GM12878 (cell line): Measurements from ENCODE around the gene FNDC8. TPM values are rescaled to one million over a fixed set of nuclear protein-coding genes. Genes with fewer than 3 reads are reported as not detected.

Experiments
- ATAC-seq: fragments of 200-7000 bp; cut with Tn5 transposase; 3 replicates; pipeline ENCODE4 v1.9.1; 2020; ENCODE audit warnings: mild to moderate bottlenecking, moderate library complexity
- BruUV-seq: library from RNA; stranded (reverse); fragments of 400-500 nt; replicated peaks from 2 replicates; lab custom pipeline; 2021; lab: Mats Ljungman, UMichigan
- CTCF ChIA-PET: fragments of 300-600 bp; sonication (Branson Sonifier 250); formaldehyde crosslinking; extraction: SDS; loops from one replicate; lab custom pipeline; 2021; ENCODE audit warnings: inconsistent platforms; lab: Yijun Ruan, JAX
- POLR2A ChIA-PET: fragments of 350-600 bp; formaldehyde crosslinking; extraction: SDS; loops from one replicate; lab custom pipeline; 2021; ENCODE audit warnings: inconsistent platforms; lab: Charles Lee
- RAD21 ChIA-PET: fragments of 300-600 bp; sonication (Branson Sonifier 250); formaldehyde crosslinking; loops from one replicate; lab custom pipeline; 2023; ENCODE audit warnings: antibody characterized with exemption; ENCODE audit not compliant: unreplicated experiment; lab: Charles Lee
- SMC1A ChIA-PET: fragments of 300-600 bp; sonication (Branson Sonifier 250); formaldehyde crosslinking; loops from one replicate; lab custom pipeline; 2023; ENCODE audit not compliant: unreplicated experiment, uncharacterized antibody; lab: Charles Lee
- DNase-seq: peaks from one replicate; pipeline ENCODE4 v3.0.0-alpha.2; 2011; ENCODE audit warnings: low read depth, low spot score
- FAIRE-seq: peaks from 3 replicates; lab custom pipeline; 2011; peaks lifted over from hg19 to GRCh38; lab: Jason Lieb, UNC
- H2AFZ ChIP-seq: 2 replicates; pipeline ENCODE4 v1.6.0; 2011; ENCODE audit warnings: low read depth, low read length, control low read depth; ENCODE audit not compliant: control insufficient read depth
- H3K27ac ChIP-seq: 2 replicates; pipeline ENCODE4 v1.5.1; 2011; ENCODE audit warnings: control low read depth; ENCODE audit not compliant: control insufficient read depth, insufficient read depth
- H3K27me3 ChIP-seq, 2 experiments: replicated peaks in 1 of 2; 2 replicates each; pipeline versions ENCODE4 v1.6.0 to v1.6.1; 2011; ENCODE audit warnings: low read length in 1 of 2; ENCODE audit not compliant: control insufficient read depth in 2 of 2, insufficient read depth in 2 of 2
- H3K36me3 ChIP-seq, 2 experiments: 2 replicates each; pipeline ENCODE4 v1.5.1; 2011; ENCODE audit warnings: low read length in 1 of 2; ENCODE audit not compliant: control insufficient read depth in 2 of 2, insufficient read depth in 2 of 2
- H3K4me1 ChIP-seq: 2 replicates; pipeline ENCODE4 v1.6.1; 2011; ENCODE audit warnings: mild to moderate bottlenecking, low read length, moderate library complexity, mixed read lengths; ENCODE audit not compliant: control insufficient read depth, insufficient read depth
- H3K4me2 ChIP-seq: 2 replicates; pipeline ENCODE4 v1.6.0; 2011; ENCODE audit warnings: control low read depth; ENCODE audit not compliant: control insufficient read depth, insufficient read depth
- H3K4me3 ChIP-seq: fragments of 200-600 bp; sonication (generic); 2 replicates; pipeline ENCODE4 v1.5.1; 2016
- H3K79me2 ChIP-seq: 2 replicates; pipeline ENCODE4 v1.6.0; 2011; ENCODE audit warnings: low read length; ENCODE audit not compliant: control insufficient read depth, insufficient read depth
- H3K9ac ChIP-seq: 2 replicates; pipeline ENCODE4 v1.8.0; 2011; ENCODE audit warnings: low read length, control low read depth, mixed read lengths; ENCODE audit not compliant: control insufficient read depth, insufficient read depth
- H3K9me3 ChIP-seq: replicated peaks from 3 replicates; pipeline ENCODE4 v1.5.1; 2011; ENCODE audit warnings: mild to moderate bottlenecking, low read length; ENCODE audit not compliant: control insufficient read depth, insufficient read depth
- H4K20me1 ChIP-seq: 2 replicates; pipeline ENCODE4 v1.6.0; 2011; ENCODE audit not compliant: control insufficient read depth, insufficient read depth
- CREB1 ChIP-seq: IDR thresholded peaks from 2 replicates; pipeline ENCODE4 v1.6.1; 2012; ENCODE audit warnings: low read depth, mild to moderate bottlenecking, inconsistent platforms
- EED ChIP-seq: sonication (generic); IDR thresholded peaks from 2 replicates; pipeline ENCODE4 v1.6.1; 2016; ENCODE audit warnings: antibody characterized with exemption, low read depth
- IRF3 ChIP-seq: fragments of 450-650 bp; IDR thresholded peaks from 2 replicates; pipeline ENCODE4 v1.6.1; 2014; ENCODE audit warnings: mild to moderate bottlenecking
- JUNB ChIP-seq: IDR thresholded peaks from 2 replicates; pipeline ENCODE4 v1.6.1; 2016; ENCODE audit warnings: antibody characterized with exemption, mild to moderate bottlenecking
- MTA2 ChIP-seq: fragments of 450-650 bp; IDR thresholded peaks from 2 replicates; pipeline ENCODE4 v1.6.1; 2016; ENCODE audit warnings: low read depth, mild to moderate bottlenecking, moderate library complexity
- SIN3A ChIP-seq: IDR thresholded peaks from 2 replicates; pipeline ENCODE4 v1.6.1; 2012; ENCODE audit warnings: low read depth, low read length, improper control_type of control experiment
- SMAD1 ChIP-seq: fragments of 450-650 bp; IDR thresholded peaks from 2 replicates; pipeline ENCODE4 v1.6.1; 2018; ENCODE audit warnings: mild to moderate bottlenecking, low read depth; ENCODE audit not compliant: partially characterized antibody
- SMARCA5 ChIP-seq: fragments of 450-650 bp; IDR thresholded peaks from 2 replicates; pipeline ENCODE4 v1.6.1; 2017; ENCODE audit warnings: mild to moderate bottlenecking
- WGBS: methylation state at CpG from one replicate; pipeline ENCODE4 v1.1.6; 2016; ENCODE audit warnings: low lambda C conversion rate; ENCODE audit not compliant: insufficient replicate concordance, insufficient coverage; ENCODE audit errors: missing lambda C conversion rate; 5-methylcytosine and 5-hydroxymethylcytosine counted together
- in situ Hi-C: fragments of 300-500 bp; cut with MboI; formaldehyde crosslinking; loops from 9 replicates; pipeline ENCODE4 v1.14.3; 2018; ENCODE audit warnings: mixed read lengths
- intact Hi-C: fragments of 100-400 bp; cut with micrococcal nuclease; formaldehyde crosslinking; loops from one replicate; pipeline ENCODE4 v1.14.2; 2022; ENCODE audit not compliant: unreplicated experiment
- polyA plus RNA-seq, 11 experiments: library from polyadenylated mRNA; depleted of rRNA in 4 of 11; unstranded in 6 of 11; stranded (reverse) in 5 of 11; fragments of >200 nt; fragmentation: Nextera tagmentation in 4 of 11; fragmentation: Illumina TruSeq in 1 of 11; extraction: Ambion mirVana in 4 of 11; extraction: Trizol in 1 of 11; gene quantifications; 1 replicate in 1 of 11; 2 replicates in 10 of 11; pipeline versions ENCODE4 v1.2.1 to v1.2.3, GENCODE V29; 2011 to 2016; ENCODE audit warnings: inconsistent platforms in 2 of 11, missing spikeins in 2 of 11, low read depth in 1 of 11
- total RNA-seq, 4 experiments: library from RNA; depleted of rRNA in 3 of 4; stranded (reverse); fragments of >200 nt in 3 of 4; fragmentation: Illumina TruSeq in 1 of 4; extraction: Trizol in 1 of 4; gene quantifications; 2 replicates each; pipeline versions ENCODE4 v1.2.1 to v1.2.3, GENCODE V29; 2013 to 2021
- TF ChIP-seq, protein P1 (sequence below): fragments of 450-650 bp; formaldehyde crosslinking; IDR thresholded peaks from 2 replicates; pipeline ENCODE4 v1.4.0; 2020; ENCODE audit warnings: mild to moderate bottlenecking, moderate library complexity
- TF ChIP-seq, protein P2 (sequence below): IDR thresholded peaks from 2 replicates; pipeline ENCODE4 v1.6.1; 2011; ENCODE audit warnings: low read depth, low read length, improper control_type of control experiment, borderline replicate concordance
- TF ChIP-seq, protein P3 (sequence below), 3 experiments: IDR thresholded peaks in 2 of 3; conservative IDR thresholded peaks in 1 of 3; 2 replicates each; pipeline ENCODE4 v1.5.1; 2011; ENCODE audit warnings: low read depth in 3 of 3, low read length in 3 of 3, mild to moderate bottlenecking in 3 of 3, control low read depth in 2 of 3, moderate library complexity in 2 of 3, inconsistent platforms in 1 of 3, mixed read lengths in 1 of 3; ENCODE audit not compliant: control insufficient read depth in 2 of 3, insufficient read depth in 1 of 3; ENCODE audit errors: extremely low read depth in 1 of 3

Gene FNDC8
- total and polyA plus RNA-seq, 10 of the 15 experiments (the other 5 are each of a cell fraction or from before 2014, with no cell fraction given), result 0.06 to 0.15 (median 0.11) TPM; not detected in 7

DNA sequence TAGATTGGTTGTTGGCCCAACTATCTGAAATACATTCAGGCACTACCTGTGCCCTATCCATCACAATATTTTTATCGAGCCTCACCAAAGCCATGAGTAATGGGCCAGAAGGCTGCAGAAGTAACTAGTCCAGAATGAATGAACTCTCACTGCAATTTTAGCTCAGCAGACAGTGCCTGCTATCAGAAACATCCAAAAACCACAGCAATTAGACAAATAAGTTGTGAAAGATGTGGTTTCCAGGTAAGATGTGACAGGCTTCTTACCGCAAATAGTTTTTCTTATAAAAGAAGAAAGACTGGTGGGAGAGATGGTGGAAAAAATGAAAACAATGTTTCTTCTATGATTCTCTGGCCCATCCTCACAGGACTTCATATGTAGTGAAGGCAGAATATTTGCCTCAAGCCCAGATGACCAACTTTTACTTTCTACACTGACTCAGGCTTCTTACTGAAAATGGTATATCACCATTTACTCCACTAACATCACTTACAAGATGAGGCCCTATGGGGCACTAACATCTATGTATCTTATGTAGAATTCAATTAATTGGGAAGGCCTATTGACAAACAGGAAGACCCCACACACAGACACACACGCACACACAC is 48.1 kb upstream of the FNDC8 start (continued):
- TF ChIP-seq JUNB, result no peak
- TF ChIP-seq, all 136 proteins: peak for 9

GRCh38 chr17:35073991-35074627 is 47.3 kb upstream of the FNDC8 start:
- Histone ChIP-seq H3K27ac (peak overlapping the region; percentile 56; the same call in 1 of the 2 replicates), H3K4me1 (peaks cover 31% of the 10 kb centered on the region), H3K79me2 (peaks cover 79% of the 10 kb centered on the region), H3K9me3 (no peaks in the 10 kb centered on the region), H3K36me3 (no peaks in the 10 kb centered on the region), H3K4me3 (no peak overlapping the region), H2AFZ (no peak overlapping the region), H3K27me3 (no peaks in the 10 kb centered on the region), H3K4me2 (peak overlapping the region; percentile 26), H4K20me1 (no peaks in the 10 kb centered on the region), H3K9ac (no peak overlapping the region; the same call in 1 of the 2 replicates)
- POLR2A ChIA-PET, result interaction anchor here (2.7 to 6.1 kb wide), 3 partner anchors 10 to 27 kb away, joined by 8 to 45 read pairs (median 23); partner anchors contain the start of gene RFFL
- no peak for DNase-seq
- no peak for FAIRE-seq
- SMC1A ChIA-PET, result interaction anchor here (1.4 to 20.5 kb wide), 5 partner anchors 10 to 42 kb away, joined by 3 to 534 read pairs (median 18); partner anchors contain the start of gene RFFL
- peak; percentile 26 for ATAC-seq
- CTCF ChIA-PET, result interaction anchor here (1.2 to 3.2 kb wide), 6 partner anchors 9 to 33 kb away, joined by 3 to 25 read pairs (median 6); partner anchors contain the start of gene RFFL
- intact Hi-C loops, result no loop called here
- BruUV-seq, result no TSS peak
- RAD21 ChIA-PET, result interaction anchor here (1.1 to 22.2 kb wide), 4 partner anchors 11 to 27 kb away, joined by 3 to 452 read pairs (median 30); partner anchors contain the start of gene RFFL
- 68% methylated on average over 5 of the region's 5 CpGs for WGBS
- in situ Hi-C loops, result no loop called here
- TF ChIP-seq MTA2 (peak; percentile 73), EED (no peak), SMARCA5 (no peak), SMAD1 (no peak), SIN3A (no peak), IRF3 (no peak), CREB1 (no peak)
- TF ChIP-seq, protein P1, sequence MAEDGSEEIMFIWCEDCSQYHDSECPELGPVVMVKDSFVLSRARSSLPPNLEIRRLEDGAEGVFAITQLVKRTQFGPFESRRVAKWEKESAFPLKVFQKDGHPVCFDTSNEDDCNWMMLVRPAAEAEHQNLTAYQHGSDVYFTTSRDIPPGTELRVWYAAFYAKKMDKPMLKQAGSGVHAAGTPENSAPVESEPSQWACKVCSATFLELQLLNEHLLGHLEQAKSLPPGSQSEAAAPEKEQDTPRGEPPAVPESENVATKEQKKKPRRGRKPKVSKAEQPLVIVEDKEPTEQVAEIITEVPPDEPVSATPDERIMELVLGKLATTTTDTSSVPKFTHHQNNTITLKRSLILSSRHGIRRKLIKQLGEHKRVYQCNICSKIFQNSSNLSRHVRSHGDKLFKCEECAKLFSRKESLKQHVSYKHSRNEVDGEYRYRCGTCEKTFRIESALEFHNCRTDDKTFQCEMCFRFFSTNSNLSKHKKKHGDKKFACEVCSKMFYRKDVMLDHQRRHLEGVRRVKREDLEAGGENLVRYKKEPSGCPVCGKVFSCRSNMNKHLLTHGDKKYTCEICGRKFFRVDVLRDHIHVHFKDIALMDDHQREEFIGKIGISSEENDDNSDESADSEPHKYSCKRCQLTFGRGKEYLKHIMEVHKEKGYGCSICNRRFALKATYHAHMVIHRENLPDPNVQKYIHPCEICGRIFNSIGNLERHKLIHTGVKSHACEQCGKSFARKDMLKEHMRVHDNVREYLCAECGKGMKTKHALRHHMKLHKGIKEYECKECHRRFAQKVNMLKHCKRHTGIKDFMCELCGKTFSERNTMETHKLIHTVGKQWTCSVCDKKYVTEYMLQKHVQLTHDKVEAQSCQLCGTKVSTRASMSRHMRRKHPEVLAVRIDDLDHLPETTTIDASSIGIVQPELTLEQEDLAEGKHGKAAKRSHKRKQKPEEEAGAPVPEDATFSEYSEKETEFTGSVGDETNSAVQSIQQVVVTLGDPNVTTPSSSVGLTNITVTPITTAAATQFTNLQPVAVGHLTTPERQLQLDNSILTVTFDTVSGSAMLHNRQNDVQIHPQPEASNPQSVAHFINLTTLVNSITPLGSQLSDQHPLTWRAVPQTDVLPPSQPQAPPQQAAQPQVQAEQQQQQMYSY (CRISPR knock-in tag), result no peak
- TF ChIP-seq, protein P2, sequence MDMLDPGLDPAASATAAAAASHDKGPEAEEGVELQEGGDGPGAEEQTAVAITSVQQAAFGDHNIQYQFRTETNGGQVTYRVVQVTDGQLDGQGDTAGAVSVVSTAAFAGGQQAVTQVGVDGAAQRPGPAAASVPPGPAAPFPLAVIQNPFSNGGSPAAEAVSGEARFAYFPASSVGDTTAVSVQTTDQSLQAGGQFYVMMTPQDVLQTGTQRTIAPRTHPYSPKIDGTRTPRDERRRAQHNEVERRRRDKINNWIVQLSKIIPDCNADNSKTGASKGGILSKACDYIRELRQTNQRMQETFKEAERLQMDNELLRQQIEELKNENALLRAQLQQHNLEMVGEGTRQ, result no peak
- TF ChIP-seq, protein P3, sequence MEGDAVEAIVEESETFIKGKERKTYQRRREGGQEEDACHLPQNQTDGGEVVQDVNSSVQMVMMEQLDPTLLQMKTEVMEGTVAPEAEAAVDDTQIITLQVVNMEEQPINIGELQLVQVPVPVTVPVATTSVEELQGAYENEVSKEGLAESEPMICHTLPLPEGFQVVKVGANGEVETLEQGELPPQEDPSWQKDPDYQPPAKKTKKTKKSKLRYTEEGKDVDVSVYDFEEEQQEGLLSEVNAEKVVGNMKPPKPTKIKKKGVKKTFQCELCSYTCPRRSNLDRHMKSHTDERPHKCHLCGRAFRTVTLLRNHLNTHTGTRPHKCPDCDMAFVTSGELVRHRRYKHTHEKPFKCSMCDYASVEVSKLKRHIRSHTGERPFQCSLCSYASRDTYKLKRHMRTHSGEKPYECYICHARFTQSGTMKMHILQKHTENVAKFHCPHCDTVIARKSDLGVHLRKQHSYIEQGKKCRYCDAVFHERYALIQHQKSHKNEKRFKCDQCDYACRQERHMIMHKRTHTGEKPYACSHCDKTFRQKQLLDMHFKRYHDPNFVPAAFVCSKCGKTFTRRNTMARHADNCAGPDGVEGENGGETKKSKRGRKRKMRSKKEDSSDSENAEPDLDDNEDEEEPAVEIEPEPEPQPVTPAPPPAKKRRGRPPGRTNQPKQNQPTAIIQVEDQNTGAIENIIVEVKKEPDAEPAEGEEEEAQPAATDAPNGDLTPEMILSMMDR (IDR thresholded peaks at IDR 0.05 in 2 of 3, conservative IDR thresholded peaks at IDR 0.05 in 1 of 3; ENCODE audit: control insufficient read depth in 2 of 3, extremely low read depth in 1 of 3, insufficient read depth in 1 of 3, low read depth in 3 of 3, low read length in 3 of 3), result no peak
